Natural killer cell (primary cell): ENCODE measurements around the gene HBG2. TPM values are rescaled to one million over a fixed set of nuclear protein-coding genes. Genes with fewer than 3 reads are reported as not detected.
"Not testable (repeated sequence)": the region's sequence is repeated elsewhere in the genome, so short reads cannot be mapped to it uniquely, and the experiment has no call there.

ENCODE experiments used
- ATAC-seq, 3 donors: fragments of 150-1000 bp in 2 of 3; fragments of 200-7000 bp in 1 of 3; cut with Tn5 transposase; 1 replicate in 1 of 3; 2 replicates in 2 of 3; pipeline ENCODE4 v1.10.0; 2021; ENCODE audit warnings: mild to moderate bottlenecking in 2 of 3, moderate library complexity in 2 of 3
- DNase-seq, 2 donors: peaks; one replicate each; pipeline versions ENCODE4 v3.0.0 to v3.0.0-alpha.2; 2013 to 2021; ENCODE audit warnings: mixed read lengths in 1 of 2
- H3K27ac ChIP-seq: one replicate; pipeline ENCODE4 v1.5.1; 2013; ENCODE audit warnings: mild to moderate bottlenecking, low read length
- H3K27me3 ChIP-seq: one replicate; pipeline ENCODE4 v1.6.1; 2013; ENCODE audit warnings: low read length; ENCODE audit not compliant: control insufficient read depth, insufficient read depth
- H3K36me3 ChIP-seq: one replicate; pipeline ENCODE4 v1.6.1; 2013; ENCODE audit warnings: low read length; ENCODE audit not compliant: control insufficient read depth, insufficient read depth
- H3K4me1 ChIP-seq: one replicate; pipeline ENCODE4 v1.6.1; 2013; ENCODE audit warnings: low read length; ENCODE audit not compliant: control insufficient read depth, insufficient read depth
- H3K4me3 ChIP-seq: one replicate; pipeline ENCODE4 v1.5.1; 2013; ENCODE audit warnings: low read length
- H3K9me3 ChIP-seq: one replicate; pipeline ENCODE4 v1.6.1; 2013; ENCODE audit warnings: low read length; ENCODE audit not compliant: control insufficient read depth, insufficient read depth
- H3K27ac Mint-ChIP-seq, 2 donors: one replicate each; pipeline ENCODE4 v1.8.0; 2022; ENCODE audit warnings: mild to moderate bottlenecking in 2 of 2, mixed read lengths in 2 of 2, moderate library complexity in 1 of 2
- H3K27me3 Mint-ChIP-seq, 2 donors: one replicate each; pipeline ENCODE4 v1.8.0; 2022; ENCODE audit warnings: low read depth in 2 of 2, mixed read lengths in 2 of 2
- H3K36me3 Mint-ChIP-seq: one replicate; pipeline ENCODE4 v1.8.0; 2022; ENCODE audit warnings: mixed read lengths
- H3K4me1 Mint-ChIP-seq, 2 donors: one replicate each; pipeline ENCODE4 v1.8.0; 2022; ENCODE audit warnings: mixed read lengths in 2 of 2
- H3K4me3 Mint-ChIP-seq: one replicate; pipeline ENCODE4 v1.8.0; 2022; ENCODE audit warnings: mild to moderate bottlenecking, moderate library complexity, mixed read lengths
- H3K9me3 Mint-ChIP-seq, 2 donors: one replicate each; pipeline ENCODE4 v1.8.0; 2022; ENCODE audit warnings: mixed read lengths in 2 of 2
- WGBS: methylation state at CpG from one replicate; pipeline ENCODE4 v1.1.7; 2013; ENCODE audit warnings: missing lambda C conversion rate; ENCODE audit not compliant: insufficient coverage; 5-methylcytosine and 5-hydroxymethylcytosine counted together
- intact Hi-C: fragments of 100-400 bp; cut with micrococcal nuclease; formaldehyde crosslinking; loops from one replicate; pipeline ENCODE4 v1.14.2; 2022
- total RNA-seq, 4 donors: library from RNA; stranded (reverse); fragments of 120-200 nt in 1 of 4; gene quantifications; one replicate each; pipeline versions ENCODE4 v1.2.3 to v1.2.4, GENCODE V29; 2013 to 2022
- TF ChIP-seq, protein P1 (sequence below): fragments of 200-600 bp; IDR thresholded peaks from one replicate; pipeline ENCODE4 v1.8.0; 2022; ENCODE audit warnings: antibody characterized with exemption

HBG2 gene
- total RNA-seq, 3 donors from 2014 or later (not counting 1 experiment from before 2014, with no cell fraction given): not detected

DNA sequence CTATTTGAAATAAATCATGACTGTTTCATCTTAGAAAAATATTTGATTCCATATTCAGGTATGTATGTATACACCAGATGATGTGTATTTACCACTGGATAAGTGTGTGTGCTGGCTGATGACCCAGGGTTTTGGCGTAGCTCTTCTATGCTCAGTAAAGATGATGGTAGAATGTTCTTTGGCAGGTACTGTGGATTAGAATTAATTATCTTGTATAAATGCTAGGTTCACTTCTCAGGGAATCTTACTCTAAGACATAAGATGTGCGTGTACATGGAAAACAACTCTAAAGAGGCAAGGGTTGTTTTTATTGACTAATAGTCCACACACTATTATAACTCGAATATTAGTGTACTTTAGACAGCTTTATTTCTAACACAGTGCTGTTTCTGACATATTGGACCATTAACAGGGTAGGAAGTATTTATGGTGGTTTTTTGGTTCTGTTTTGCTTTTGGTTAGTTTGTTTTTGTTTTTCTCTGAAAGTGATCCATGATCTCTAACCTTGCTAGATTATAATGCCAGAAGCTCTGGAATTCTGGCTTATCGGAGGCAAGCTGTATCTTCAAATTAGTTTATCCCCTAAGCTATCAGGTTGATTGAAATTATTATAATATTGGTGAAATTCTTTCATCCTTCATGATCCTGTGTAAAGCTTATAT, 3.9 kb downstream of the HBG2 start:
- no peak overlapping the region for H3K4me3 ChIP-seq
- DNase-seq (no peak), ATAC-seq (no peak)
- intact Hi-C loops: no loop called here
- no peak overlapping the region for H3K27ac Mint-ChIP-seq
- no peaks in the 10 kb centered on the region for H3K9me3 Mint-ChIP-seq
- H3K27me3 ChIP-seq: no peaks in the 10 kb centered on the region
- TF ChIP-seq, protein P1, sequence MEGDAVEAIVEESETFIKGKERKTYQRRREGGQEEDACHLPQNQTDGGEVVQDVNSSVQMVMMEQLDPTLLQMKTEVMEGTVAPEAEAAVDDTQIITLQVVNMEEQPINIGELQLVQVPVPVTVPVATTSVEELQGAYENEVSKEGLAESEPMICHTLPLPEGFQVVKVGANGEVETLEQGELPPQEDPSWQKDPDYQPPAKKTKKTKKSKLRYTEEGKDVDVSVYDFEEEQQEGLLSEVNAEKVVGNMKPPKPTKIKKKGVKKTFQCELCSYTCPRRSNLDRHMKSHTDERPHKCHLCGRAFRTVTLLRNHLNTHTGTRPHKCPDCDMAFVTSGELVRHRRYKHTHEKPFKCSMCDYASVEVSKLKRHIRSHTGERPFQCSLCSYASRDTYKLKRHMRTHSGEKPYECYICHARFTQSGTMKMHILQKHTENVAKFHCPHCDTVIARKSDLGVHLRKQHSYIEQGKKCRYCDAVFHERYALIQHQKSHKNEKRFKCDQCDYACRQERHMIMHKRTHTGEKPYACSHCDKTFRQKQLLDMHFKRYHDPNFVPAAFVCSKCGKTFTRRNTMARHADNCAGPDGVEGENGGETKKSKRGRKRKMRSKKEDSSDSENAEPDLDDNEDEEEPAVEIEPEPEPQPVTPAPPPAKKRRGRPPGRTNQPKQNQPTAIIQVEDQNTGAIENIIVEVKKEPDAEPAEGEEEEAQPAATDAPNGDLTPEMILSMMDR: no peak
- no peaks in the 10 kb centered on the region for H3K36me3 Mint-ChIP-seq
- no peak overlapping the region for H3K27ac ChIP-seq
- H3K27me3 Mint-ChIP-seq: no peaks in the 10 kb centered on the region
- no peaks in the 10 kb centered on the region for H3K4me1 Mint-ChIP-seq
- no peaks in the 10 kb centered on the region for H3K36me3 ChIP-seq
- H3K4me1 ChIP-seq: no peaks in the 10 kb centered on the region
- WGBS: 94% methylated on average over 1 of the region's 4 CpGs
- no peaks in the 10 kb centered on the region for H3K9me3 ChIP-seq
- no peak overlapping the region for H3K4me3 Mint-ChIP-seq

GRCh38 chr11:5249807-5250396, 4.7 kb downstream of the HBG2 start, which contains the start of gene HBG1:
HBG1 (minus strand) TSS chr11:5249857; CDS start chr11:5249804, 53 bp downstream.
- H3K4me3 Mint-ChIP-seq, intact Hi-C loops, H3K36me3 ChIP-seq, H3K27me3 ChIP-seq, H3K36me3 Mint-ChIP-seq, H3K4me3 ChIP-seq, ATAC-seq, DNase-seq, H3K27me3 Mint-ChIP-seq, H3K27ac ChIP-seq, H3K4me1 Mint-ChIP-seq, H3K9me3 ChIP-seq, H3K4me1 ChIP-seq, H3K27ac Mint-ChIP-seq, H3K9me3 Mint-ChIP-seq: not testable (repeated sequence)
- 87% methylated on average over 3 of the region's 9 CpGs for WGBS

DNA sequence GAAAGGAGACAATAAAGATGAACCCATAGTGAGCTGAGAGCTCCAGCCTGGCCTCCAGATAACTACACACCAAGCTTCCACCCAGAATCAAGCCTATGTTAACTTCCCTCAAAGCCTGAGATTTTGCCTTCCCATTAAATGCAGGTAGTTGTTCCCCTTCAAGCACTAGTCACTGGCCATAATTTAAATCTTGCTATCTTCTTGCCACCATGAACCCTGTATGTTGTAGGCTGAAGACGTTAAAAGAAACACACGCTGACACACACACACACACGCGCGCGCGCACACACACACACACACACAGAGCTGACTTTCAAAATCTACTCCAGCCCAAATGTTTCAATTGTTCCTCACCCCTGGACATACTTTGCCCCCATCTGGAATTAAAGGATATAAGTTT, 6.1 kb downstream of the HBG2 start:
- H3K27me3 ChIP-seq, H3K36me3 Mint-ChIP-seq, H3K4me1 Mint-ChIP-seq, H3K4me3 Mint-ChIP-seq, H3K4me1 ChIP-seq, H3K4me3 ChIP-seq, DNase-seq, H3K27ac ChIP-seq, H3K27ac Mint-ChIP-seq, H3K27me3 Mint-ChIP-seq, intact Hi-C loops, ATAC-seq, H3K9me3 ChIP-seq, H3K9me3 Mint-ChIP-seq, H3K36me3 ChIP-seq: not testable (repeated sequence)
- 96% methylated on average over 7 of the region's 7 CpGs for whole genome bisulfite sequencing

- Mint-ChIP-seq H3K9me3 (no peaks in the 10 kb centered on the region), H3K27me3 (no peaks in the 10 kb centered on the region), H3K36me3 (no peaks in the 10 kb centered on the region), H3K27ac (no peak overlapping the region), H3K4me3 (no peak overlapping the region), H3K4me1 (no peaks in the 10 kb centered on the region)
- WGBS: 94% methylated on average over 3 of the region's 3 CpGs
- Histone ChIP-seq H3K27me3 (no peaks in the 10 kb centered on the region), H3K27ac (no peak overlapping the region), H3K9me3 (no peaks in the 10 kb centered on the region), H3K4me1 (no peaks in the 10 kb centered on the region), H3K36me3 (no peaks in the 10 kb centered on the region), H3K4me3 (no peak overlapping the region)
- ATAC-seq (no peak), DNase-seq (no peak)
- intact Hi-C loops: no loop called here
- TF ChIP-seq, protein P1: no peak
Observed at GRCh38 chr11:5247472-5248192, 6.9 kb downstream of the HBG2 start.
